Measurements from ENCODE around the gene REN. TPM values are rescaled to one million over a fixed set of nuclear protein-coding genes. Genes with fewer than 3 reads are reported as not detected.
A peak's percentile ranks its signal among the peaks of the same experiment; 100 is the strongest.

REN gene
- total and polyA plus RNA-seq, 2 donors (not counting 1 experiment from before 2014, with no cell fraction given): 0.17 to 0.20 TPM

GRCh38 chr1:204211046-204211445 is 44.9 kb upstream of the REN start:
- no peaks in the 10 kb centered on the region for H3K79me2 ChIP-seq (ENCODE audit: control insufficient read depth, insufficient read depth, low read length)
- TF ChIP-seq, protein P1, sequence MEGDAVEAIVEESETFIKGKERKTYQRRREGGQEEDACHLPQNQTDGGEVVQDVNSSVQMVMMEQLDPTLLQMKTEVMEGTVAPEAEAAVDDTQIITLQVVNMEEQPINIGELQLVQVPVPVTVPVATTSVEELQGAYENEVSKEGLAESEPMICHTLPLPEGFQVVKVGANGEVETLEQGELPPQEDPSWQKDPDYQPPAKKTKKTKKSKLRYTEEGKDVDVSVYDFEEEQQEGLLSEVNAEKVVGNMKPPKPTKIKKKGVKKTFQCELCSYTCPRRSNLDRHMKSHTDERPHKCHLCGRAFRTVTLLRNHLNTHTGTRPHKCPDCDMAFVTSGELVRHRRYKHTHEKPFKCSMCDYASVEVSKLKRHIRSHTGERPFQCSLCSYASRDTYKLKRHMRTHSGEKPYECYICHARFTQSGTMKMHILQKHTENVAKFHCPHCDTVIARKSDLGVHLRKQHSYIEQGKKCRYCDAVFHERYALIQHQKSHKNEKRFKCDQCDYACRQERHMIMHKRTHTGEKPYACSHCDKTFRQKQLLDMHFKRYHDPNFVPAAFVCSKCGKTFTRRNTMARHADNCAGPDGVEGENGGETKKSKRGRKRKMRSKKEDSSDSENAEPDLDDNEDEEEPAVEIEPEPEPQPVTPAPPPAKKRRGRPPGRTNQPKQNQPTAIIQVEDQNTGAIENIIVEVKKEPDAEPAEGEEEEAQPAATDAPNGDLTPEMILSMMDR (conservative IDR thresholded peaks at IDR 0.05 in 1 of 2, IDR thresholded peaks at IDR 0.05 in 1 of 2; ENCODE audit: low read depth in 1 of 2, low read length in 2 of 2): no peak
- no peak for TF ChIP-seq EZH2 (IDR thresholded peaks at IDR 0.05; ENCODE audit: low read length, missing control alignments)
- no peak overlapping the region for H3K9ac ChIP-seq (ENCODE audit: insufficient read depth, low read length)
- no peaks in the 10 kb centered on the region for H3K36me3 ChIP-seq (ENCODE audit: control insufficient read depth, insufficient read depth, low read length)
- no peak overlapping the region for H2AFZ ChIP-seq (ENCODE audit: low read length)
- no peak overlapping the region for H3K4me3 ChIP-seq (replicated peaks in 1 of 4; ENCODE audit: control extremely low read depth in 1 of 4, insufficient read depth in 1 of 4, low read depth in 3 of 4, low read length in 4 of 4)
- no peak for DNase-seq (ENCODE audit: low read depth in 2 of 2)
- H3K4me1 ChIP-seq (ENCODE audit: control insufficient read depth, extremely low read depth, insufficient read depth, low read length): no peaks in the 10 kb centered on the region
- H3K4me2 ChIP-seq (ENCODE audit: extremely low read depth, insufficient read depth, low read length): no peak overlapping the region
- no peaks in the 10 kb centered on the region for H4K20me1 ChIP-seq (ENCODE audit: control insufficient read depth, extremely low read depth, insufficient read depth, low read length)
- no peaks in the 10 kb centered on the region for H3K9me3 ChIP-seq (ENCODE audit: control insufficient read depth, insufficient read depth, low read depth, low read length)
- H3K27ac ChIP-seq (ENCODE audit: insufficient read depth, low read length): no peak overlapping the region
- peaks cover 21% of the 10 kb centered on the region for H3K27me3 ChIP-seq (ENCODE audit: control insufficient read depth, insufficient read depth, low read length)

DNA sequence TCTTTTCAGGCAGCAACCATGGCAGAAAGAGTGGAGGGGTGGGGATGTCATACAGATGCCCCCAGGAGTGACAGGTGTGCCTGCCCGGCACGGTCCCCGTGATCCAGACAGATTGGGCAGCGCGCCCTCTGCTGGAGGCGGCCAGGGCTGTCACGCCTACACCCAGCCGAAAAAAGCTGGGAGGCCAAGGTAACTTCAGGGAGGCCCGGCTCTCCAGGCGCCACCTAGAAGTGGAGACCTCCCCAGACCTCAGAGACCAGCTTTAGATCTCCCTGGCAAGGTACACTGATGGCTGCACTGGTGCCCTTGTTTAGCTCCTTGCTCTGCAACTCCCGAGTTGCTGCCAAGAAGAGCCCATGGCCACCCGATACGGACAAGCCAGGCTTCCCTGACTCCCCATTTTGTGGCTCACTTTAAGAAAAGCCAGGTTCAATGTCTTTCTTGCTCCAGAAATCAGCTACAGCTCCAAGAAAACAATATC is 41.0 kb upstream of the REN start:
- Histone ChIP-seq H2AFZ (ENCODE audit: low read length) (no peak overlapping the region), H3K27ac (ENCODE audit: insufficient read depth, low read length) (no peak overlapping the region), H3K4me1 (ENCODE audit: control insufficient read depth, extremely low read depth, insufficient read depth, low read length) (no peaks in the 10 kb centered on the region), H3K36me3 (ENCODE audit: control insufficient read depth, insufficient read depth, low read length) (no peaks in the 10 kb centered on the region), H4K20me1 (ENCODE audit: control insufficient read depth, extremely low read depth, insufficient read depth, low read length) (no peaks in the 10 kb centered on the region), H3K4me3 (replicated peaks in 1 of 4; ENCODE audit: control extremely low read depth in 1 of 4, insufficient read depth in 1 of 4, low read depth in 3 of 4, low read length in 4 of 4) (no peak overlapping the region), H3K4me2 (ENCODE audit: extremely low read depth, insufficient read depth, low read length) (no peak overlapping the region), H3K79me2 (ENCODE audit: control insufficient read depth, insufficient read depth, low read length) (no peaks in the 10 kb centered on the region), H3K9me3 (ENCODE audit: control insufficient read depth, insufficient read depth, low read depth, low read length) (no peaks in the 10 kb centered on the region), H3K27me3 (ENCODE audit: control insufficient read depth, insufficient read depth, low read length) (peaks cover 13% of the 10 kb centered on the region), H3K9ac (ENCODE audit: insufficient read depth, low read length) (no peak overlapping the region)
- peak; percentile 9 to 12 for DNase-seq (ENCODE audit: low read depth in 2 of 2)
- TF ChIP-seq EZH2 (IDR thresholded peaks at IDR 0.05; ENCODE audit: low read length, missing control alignments): no peak
- TF ChIP-seq, protein P1 (conservative IDR thresholded peaks at IDR 0.05 in 1 of 2, IDR thresholded peaks at IDR 0.05 in 1 of 2; ENCODE audit: low read depth in 1 of 2, low read length in 2 of 2): peak; percentile 81 to 95

- Histone ChIP-seq H2AFZ (ENCODE audit: low read length) (no peak overlapping the region), H3K4me2 (ENCODE audit: extremely low read depth, insufficient read depth, low read length) (no peak overlapping the region), H3K36me3 (ENCODE audit: control insufficient read depth, insufficient read depth, low read length) (no peaks in the 10 kb centered on the region), H3K9ac (ENCODE audit: insufficient read depth, low read length) (no peak overlapping the region), H3K79me2 (ENCODE audit: control insufficient read depth, insufficient read depth, low read length) (no peaks in the 10 kb centered on the region), H4K20me1 (ENCODE audit: control insufficient read depth, extremely low read depth, insufficient read depth, low read length) (no peaks in the 10 kb centered on the region), H3K27me3 (ENCODE audit: control insufficient read depth, insufficient read depth, low read length) (peaks cover 12% of the 10 kb centered on the region), H3K4me3 (replicated peaks in 1 of 4; ENCODE audit: control extremely low read depth in 1 of 4, insufficient read depth in 1 of 4, low read depth in 3 of 4, low read length in 4 of 4) (no peak overlapping the region), H3K27ac (ENCODE audit: insufficient read depth, low read length) (no peak overlapping the region), H3K9me3 (ENCODE audit: control insufficient read depth, insufficient read depth, low read depth, low read length) (no peaks in the 10 kb centered on the region), H3K4me1 (ENCODE audit: control insufficient read depth, extremely low read depth, insufficient read depth, low read length) (no peaks in the 10 kb centered on the region)
- TF ChIP-seq, protein P1 (conservative IDR thresholded peaks at IDR 0.05 in 1 of 2, IDR thresholded peaks at IDR 0.05 in 1 of 2; ENCODE audit: low read depth in 1 of 2, low read length in 2 of 2): peak in 1 of 2 donors; percentile 36
- no peak for TF ChIP-seq EZH2 (IDR thresholded peaks at IDR 0.05; ENCODE audit: low read length, missing control alignments)
- peak in 1 of 2 donors; percentile 4 for DNase-seq (ENCODE audit: low read depth in 2 of 2)
Observed at GRCh38 chr1:204206121-204206520, 40.0 kb upstream of the REN start.
